Neuron (in vitro differentiated cells): ENCODE results near the gene CNOT10.
"Not testable (repeated sequence)": the region's sequence is repeated elsewhere in the genome, so short reads cannot be mapped to it uniquely, and the experiment has no call there.

Experiments
- H2AFZ ChIP-seq: one replicate; pipeline ENCODE4 v1.6.1; 2013; ENCODE audit warnings: low read depth, mild to moderate bottlenecking, inconsistent platforms, low read length, moderate library complexity
- H3K27me3 ChIP-seq: one replicate; pipeline ENCODE4 v1.6.1; 2013; ENCODE audit warnings: low read length; ENCODE audit not compliant: insufficient read depth
- H3K36me3 ChIP-seq: one replicate; pipeline ENCODE4 v1.6.1; 2013; ENCODE audit warnings: low read length; ENCODE audit not compliant: insufficient read depth
- H3K4me1 ChIP-seq: one replicate; pipeline ENCODE4 v1.6.1; 2013; ENCODE audit warnings: low read length; ENCODE audit not compliant: insufficient read depth
- H3K4me3 ChIP-seq: 2 replicates; pipeline ENCODE4 v1.5.1; 2013; ENCODE audit warnings: mild to moderate bottlenecking, low read length, moderate library complexity
- H3K9me3 ChIP-seq: one replicate; pipeline ENCODE4 v1.6.1; 2013; ENCODE audit warnings: low read length

CNOT10 gene

GRCh38 chr3:32781969-32782270, 96.9 kb downstream of the CNOT10 start:
- Histone ChIP-seq H3K4me1 (peaks cover 14% of the 10 kb centered on the region), H3K4me3 (peak overlapping the region; percentile 55)
- H2AFZ ChIP-seq, H3K9me3 ChIP-seq, H3K36me3 ChIP-seq, H3K27me3 ChIP-seq: not testable (repeated sequence)

- no peaks in the 10 kb centered on the region for H3K36me3 ChIP-seq
Measured at GRCh38 chr3:32782407-32782806, 97.4 kb downstream of the CNOT10 start.

GRCh38 chr3:32791833-32792232, 106.8 kb downstream of the CNOT10 start:
- Histone ChIP-seq H2AFZ (no peak overlapping the region), H3K36me3 (no peaks in the 10 kb centered on the region), H3K4me3 (no peak overlapping the region)

More at GRCh38 chr3:32782407-32782806, 97.4 kb downstream of the CNOT10 start:
- H3K27me3 ChIP-seq: no peaks in the 10 kb centered on the region
- H3K4me3 ChIP-seq: no peak overlapping the region
- H2AFZ ChIP-seq: no peak overlapping the region
- H3K9me3 ChIP-seq: no peaks in the 10 kb centered on the region
- H3K4me1 ChIP-seq: peaks cover 14% of the 10 kb centered on the region

GRCh38 chr3:32794487-32795308, 109.7 kb downstream of the CNOT10 start:
- no peaks in the 10 kb centered on the region for H3K27me3 ChIP-seq
- no peak overlapping the region for H2AFZ ChIP-seq
- H3K4me1 ChIP-seq: no peaks in the 10 kb centered on the region
- no peaks in the 10 kb centered on the region for H3K36me3 ChIP-seq
- H3K9me3 ChIP-seq: no peaks in the 10 kb centered on the region
- H3K4me3 ChIP-seq: no peak overlapping the region

More at GRCh38 chr3:32791833-32792232, 106.8 kb downstream of the CNOT10 start:
- Histone ChIP-seq H3K4me1 (no peaks in the 10 kb centered on the region), H3K9me3 (no peaks in the 10 kb centered on the region), H3K27me3 (no peaks in the 10 kb centered on the region)

- H3K9me3 ChIP-seq, H2AFZ ChIP-seq, H3K4me1 ChIP-seq, H3K4me3 ChIP-seq, H3K27me3 ChIP-seq, H3K36me3 ChIP-seq: not testable (repeated sequence)
Measured at GRCh38 chr3:32796384-32796950, 111.5 kb downstream of the CNOT10 start.

GRCh38 chr3:32797776-32798175, 112.8 kb downstream of the CNOT10 start:
- H3K27me3 ChIP-seq: no peaks in the 10 kb centered on the region
- no peaks in the 10 kb centered on the region for H3K4me1 ChIP-seq
- H3K36me3 ChIP-seq: no peaks in the 10 kb centered on the region
- no peak overlapping the region for H2AFZ ChIP-seq
- H3K9me3 ChIP-seq: no peaks in the 10 kb centered on the region
- H3K4me3 ChIP-seq: no peak overlapping the region

- H3K9me3 ChIP-seq, H3K4me3 ChIP-seq, H3K4me1 ChIP-seq, H3K36me3 ChIP-seq, H3K27me3 ChIP-seq, H2AFZ ChIP-seq: not testable (repeated sequence)
Measured at GRCh38 chr3:32801440-32801839, 116.5 kb downstream of the CNOT10 start.

- Histone ChIP-seq H3K4me1 (peaks cover 32% of the 10 kb centered on the region), H3K27me3 (no peaks in the 10 kb centered on the region), H3K36me3 (no peaks in the 10 kb centered on the region), H3K9me3 (no peaks in the 10 kb centered on the region), H3K4me3 (no peak overlapping the region), H2AFZ (no peak overlapping the region)
Measured at GRCh38 chr3:32813180-32813579, 128.2 kb downstream of the CNOT10 start.

- H3K9me3 ChIP-seq: no peaks in the 10 kb centered on the region
- H2AFZ ChIP-seq: no peak overlapping the region
- H3K4me1 ChIP-seq: peaks cover 34% of the 10 kb centered on the region
- H3K27me3 ChIP-seq: no peaks in the 10 kb centered on the region
- H3K36me3 ChIP-seq: peaks cover 6% of the 10 kb centered on the region
- H3K4me3 ChIP-seq: no peak overlapping the region
Measured at GRCh38 chr3:32814361-32814760, 129.4 kb downstream of the CNOT10 start.

- peak overlapping the region; percentile 65 for H3K4me3 ChIP-seq
- peaks cover 10% of the 10 kb centered on the region for H3K36me3 ChIP-seq
- H3K4me1 ChIP-seq: peaks cover 46% of the 10 kb centered on the region
- no peaks in the 10 kb centered on the region for H3K27me3 ChIP-seq
- peak overlapping the region; percentile 79 for H2AFZ ChIP-seq
- H3K9me3 ChIP-seq: no peaks in the 10 kb centered on the region
Measured at GRCh38 chr3:32815841-32816438, 131.0 kb downstream of the CNOT10 start.

- Histone ChIP-seq H3K27me3 (no peaks in the 10 kb centered on the region), H3K36me3 (peaks cover 10% of the 10 kb centered on the region), H3K4me3 (peak overlapping the region; percentile 65)
Measured at GRCh38 chr3:32816439-32817256, 131.7 kb downstream of the CNOT10 start.

GRCh38 chr3:32817257-32817557, 132.2 kb downstream of the CNOT10 start:
- Histone ChIP-seq H3K4me1 (peaks cover 58% of the 10 kb centered on the region), H2AFZ (peak overlapping the region; percentile 59), H3K27me3 (no peaks in the 10 kb centered on the region), H3K4me3 (peak overlapping the region; percentile 65), H3K9me3 (no peaks in the 10 kb centered on the region), H3K36me3 (peaks cover 10% of the 10 kb centered on the region)

More at GRCh38 chr3:32816439-32817256, 131.7 kb downstream of the CNOT10 start:
- Histone ChIP-seq H2AFZ (peak overlapping the region; percentile 79), H3K4me1 (peaks cover 53% of the 10 kb centered on the region), H3K9me3 (no peaks in the 10 kb centered on the region)
